Liver (tissue), 9 donors: ENCODE results near the gene ARSK. TPM values are rescaled to one million over a fixed set of nuclear protein-coding genes. Genes with fewer than 3 reads are reported as not detected.

Experiments used
- DNase-seq: peaks from one replicate; pipeline ENCODE4 v3.0.0-alpha.2; 2017; ENCODE audit warnings: low spot score
- H3K27ac ChIP-seq, 2 donors: one replicate each; pipeline ENCODE4 v1.7.0; 2013; ENCODE audit warnings: inconsistent platforms in 2 of 2, low read length in 2 of 2, control low read depth in 1 of 2, low read depth in 1 of 2, mild to moderate bottlenecking in 1 of 2
- H3K27me3 ChIP-seq, 4 donors: one replicate each; pipeline versions ENCODE4 v1.6.1 to v1.7.0; 2013; ENCODE audit warnings: low read length in 3 of 4, inconsistent platforms in 1 of 4, mild to moderate bottlenecking in 1 of 4, moderate library complexity in 1 of 4; ENCODE audit not compliant: control insufficient read depth in 4 of 4, insufficient read depth in 4 of 4
- H3K36me3 ChIP-seq, 4 donors: one replicate each; pipeline versions ENCODE4 v1.6.1 to v1.7.0; 2013; ENCODE audit warnings: low read length in 3 of 4, mild to moderate bottlenecking in 3 of 4, low read depth in 1 of 4, moderate library complexity in 1 of 4; ENCODE audit not compliant: control insufficient read depth in 4 of 4, insufficient read depth in 3 of 4
- H3K4me1 ChIP-seq, 4 donors: one replicate each; pipeline versions ENCODE4 v1.6.1 to v1.7.0; 2013; ENCODE audit warnings: low read length in 3 of 4, mild to moderate bottlenecking in 3 of 4, moderate library complexity in 1 of 4; ENCODE audit not compliant: control insufficient read depth in 4 of 4, insufficient read depth in 4 of 4
- H3K4me3 ChIP-seq, 3 donors: one replicate each; pipeline versions ENCODE4 v1.6.1 to v1.7.0; 2013; ENCODE audit warnings: low read length in 3 of 3, control low read depth in 1 of 3, low read depth in 1 of 3, mild to moderate bottlenecking in 1 of 3
- H3K9ac ChIP-seq, 2 donors: one replicate each; pipeline ENCODE4 v1.7.0; 2013; ENCODE audit warnings: low read length in 2 of 2, mild to moderate bottlenecking in 2 of 2, moderate library complexity in 2 of 2, control low read depth in 1 of 2, low read depth in 1 of 2
- H3K9me3 ChIP-seq, 4 donors: one replicate each; pipeline versions ENCODE4 v1.6.1 to v1.7.0; 2013; ENCODE audit warnings: low read length in 3 of 4; ENCODE audit not compliant: control insufficient read depth in 4 of 4
- EGR1 ChIP-seq, 2 donors: IDR thresholded peaks; 2 replicates each; pipeline ENCODE4 v1.6.1; 2016 to 2018; ENCODE audit warnings: antibody characterized with exemption in 2 of 2, low read depth in 2 of 2
- FOXA1 ChIP-seq: IDR thresholded peaks from 2 replicates; pipeline ENCODE4 v1.6.1; 2016; ENCODE audit warnings: antibody characterized with exemption
- FOXA2 ChIP-seq: IDR thresholded peaks from 2 replicates; pipeline ENCODE4 v1.6.1; 2016; ENCODE audit warnings: antibody characterized with exemption
- GABPA ChIP-seq, 2 donors: IDR thresholded peaks in 1 of 2; conservative IDR thresholded peaks in 1 of 2; 2 replicates each; pipeline ENCODE4 v1.6.1; 2016; ENCODE audit warnings: antibody characterized with exemption in 2 of 2, mild to moderate bottlenecking in 1 of 2, moderate library complexity in 1 of 2
- HNF4A ChIP-seq, 2 donors: conservative IDR thresholded peaks; 2 replicates each; pipeline ENCODE4 v1.6.1; 2016; ENCODE audit warnings: antibody characterized with exemption in 2 of 2, mild to moderate bottlenecking in 2 of 2
- JUND ChIP-seq, 2 donors: IDR thresholded peaks; 2 replicates each; pipeline ENCODE4 v1.6.1; 2016; ENCODE audit warnings: antibody characterized with exemption in 2 of 2
- NR2F2 ChIP-seq: IDR thresholded peaks from 2 replicates; pipeline ENCODE4 v1.6.1; 2016; ENCODE audit warnings: antibody characterized with exemption
- RAD21 ChIP-seq, 2 donors: IDR thresholded peaks; 2 replicates each; pipeline ENCODE4 v1.6.1; 2016; ENCODE audit warnings: antibody characterized with exemption in 2 of 2, mild to moderate bottlenecking in 2 of 2
- RXRA ChIP-seq, 2 donors: IDR thresholded peaks; 2 replicates each; pipeline ENCODE4 v1.6.1; 2017 to 2018; ENCODE audit warnings: antibody characterized with exemption in 2 of 2, mild to moderate bottlenecking in 1 of 2
- SP1 ChIP-seq: IDR thresholded peaks from 2 replicates; pipeline ENCODE4 v1.6.1; 2018; ENCODE audit warnings: antibody characterized with exemption, mild to moderate bottlenecking
- TAF1 ChIP-seq: conservative IDR thresholded peaks from 2 replicates; pipeline ENCODE4 v1.6.1; 2016; ENCODE audit warnings: antibody characterized with exemption, mild to moderate bottlenecking
- YY1 ChIP-seq: IDR thresholded peaks from 2 replicates; pipeline ENCODE4 v1.6.1; 2016; ENCODE audit warnings: antibody characterized with exemption, mild to moderate bottlenecking
- WGBS: extraction: QIAGEN DNeasy Blood & Tissue Kit; methylation state at CpG from one replicate; pipeline ENCODE4 v1.1.7; 2013; 5-methylcytosine and 5-hydroxymethylcytosine counted together
- polyA plus RNA-seq, 2 donors: library from polyadenylated mRNA; stranded (reverse) in 1 of 2; unstranded in 1 of 2; fragments of 200-250 nt in 1 of 2; fragments of >200 nt in 1 of 2; fragmentation: Nextera tagmentation in 1 of 2; extraction: Ambion mirVana in 1 of 2; gene quantifications; one replicate each; pipeline versions ENCODE4 v1.2.1 to v1.2.3, GENCODE V29; 2013 to 2015
- total RNA-seq, 2 donors: library from RNA; depleted of rRNA; stranded (reverse); fragments of >200 nt; gene quantifications; one replicate each; pipeline ENCODE4 v1.2.3, GENCODE V29; 2014
- TF ChIP-seq, protein P1 (sequence below): IDR thresholded peaks from 2 replicates; pipeline ENCODE4 v1.6.1; 2016; ENCODE audit warnings: antibody characterized with exemption
- TF ChIP-seq, protein P2 (sequence below): IDR thresholded peaks from 2 replicates; pipeline ENCODE4 v1.6.1; 2016; ENCODE audit warnings: antibody characterized with exemption, mild to moderate bottlenecking
- TF ChIP-seq, protein P3 (sequence below): IDR thresholded peaks from 2 replicates; pipeline ENCODE4 v1.6.1; 2016; ENCODE audit warnings: antibody characterized with exemption
- TF ChIP-seq, protein P4 (sequence below): IDR thresholded peaks from 2 replicates; pipeline ENCODE4 v1.6.1; 2016; ENCODE audit warnings: antibody characterized with exemption
- donor health status: healthy.
- donor health status: healthy.
- donor health status: healthy.
- donor health status: healthy.
- donor health status: healthy.

Gene ARSK
- total and polyA plus RNA-seq, 4 donors = 2.4 to 6.8 (median 3.3) TPM

DNA sequence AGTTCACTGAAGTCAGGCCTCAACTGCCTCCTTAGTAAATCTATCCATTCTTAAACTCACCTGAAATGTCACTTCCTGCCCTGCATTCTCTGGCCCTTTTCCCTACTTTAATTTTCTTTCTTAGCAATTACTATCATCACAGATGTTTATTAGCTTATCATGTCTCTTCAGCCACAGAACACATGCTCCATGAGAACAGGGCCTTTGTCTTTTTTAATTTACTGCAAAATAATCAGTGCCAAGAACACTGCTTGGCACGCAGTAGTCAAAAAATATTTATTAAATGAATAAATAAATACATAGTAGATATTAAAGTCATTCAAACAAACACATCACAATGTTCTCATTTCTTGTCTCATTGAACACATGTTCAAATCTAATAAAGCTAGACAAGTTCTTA, 46.4 kb upstream of the ARSK start:
- H3K4me1 ChIP-seq = peaks cover 2 to 7% (median 4%) of the 10 kb centered on the region in 4 donors
- H3K36me3 ChIP-seq = peaks cover 2 to 39% (median 25%) of the 10 kb centered on the region in 4 donors
- H3K27ac ChIP-seq = no peak overlapping the region
- no peak overlapping the region for H3K9ac ChIP-seq
- TF ChIP-seq GABPA (IDR thresholded peaks at IDR 0.05 in 1 of 2, conservative IDR thresholded peaks at IDR 0.05 in 1 of 2) (no peak), SP1 (no peak), FOXA2 (no peak), FOXA1 (no peak)
- TF ChIP-seq, protein P1, sequence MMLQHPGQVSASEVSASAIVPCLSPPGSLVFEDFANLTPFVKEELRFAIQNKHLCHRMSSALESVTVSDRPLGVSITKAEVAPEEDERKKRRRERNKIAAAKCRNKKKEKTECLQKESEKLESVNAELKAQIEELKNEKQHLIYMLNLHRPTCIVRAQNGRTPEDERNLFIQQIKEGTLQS = no peak
- TF ChIP-seq, protein P2, sequence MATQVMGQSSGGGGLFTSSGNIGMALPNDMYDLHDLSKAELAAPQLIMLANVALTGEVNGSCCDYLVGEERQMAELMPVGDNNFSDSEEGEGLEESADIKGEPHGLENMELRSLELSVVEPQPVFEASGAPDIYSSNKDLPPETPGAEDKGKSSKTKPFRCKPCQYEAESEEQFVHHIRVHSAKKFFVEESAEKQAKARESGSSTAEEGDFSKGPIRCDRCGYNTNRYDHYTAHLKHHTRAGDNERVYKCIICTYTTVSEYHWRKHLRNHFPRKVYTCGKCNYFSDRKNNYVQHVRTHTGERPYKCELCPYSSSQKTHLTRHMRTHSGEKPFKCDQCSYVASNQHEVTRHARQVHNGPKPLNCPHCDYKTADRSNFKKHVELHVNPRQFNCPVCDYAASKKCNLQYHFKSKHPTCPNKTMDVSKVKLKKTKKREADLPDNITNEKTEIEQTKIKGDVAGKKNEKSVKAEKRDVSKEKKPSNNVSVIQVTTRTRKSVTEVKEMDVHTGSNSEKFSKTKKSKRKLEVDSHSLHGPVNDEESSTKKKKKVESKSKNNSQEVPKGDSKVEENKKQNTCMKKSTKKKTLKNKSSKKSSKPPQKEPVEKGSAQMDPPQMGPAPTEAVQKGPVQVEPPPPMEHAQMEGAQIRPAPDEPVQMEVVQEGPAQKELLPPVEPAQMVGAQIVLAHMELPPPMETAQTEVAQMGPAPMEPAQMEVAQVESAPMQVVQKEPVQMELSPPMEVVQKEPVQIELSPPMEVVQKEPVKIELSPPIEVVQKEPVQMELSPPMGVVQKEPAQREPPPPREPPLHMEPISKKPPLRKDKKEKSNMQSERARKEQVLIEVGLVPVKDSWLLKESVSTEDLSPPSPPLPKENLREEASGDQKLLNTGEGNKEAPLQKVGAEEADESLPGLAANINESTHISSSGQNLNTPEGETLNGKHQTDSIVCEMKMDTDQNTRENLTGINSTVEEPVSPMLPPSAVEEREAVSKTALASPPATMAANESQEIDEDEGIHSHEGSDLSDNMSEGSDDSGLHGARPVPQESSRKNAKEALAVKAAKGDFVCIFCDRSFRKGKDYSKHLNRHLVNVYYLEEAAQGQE = no peak
- no peak overlapping the region for H3K4me3 ChIP-seq
- 83% methylated on average over 1 of the region's 1 CpG for WGBS
- H3K27me3 ChIP-seq = no peaks in the 10 kb centered on the region
- DNase-seq = no peak
- H3K9me3 ChIP-seq = no peaks in the 10 kb centered on the region

DNA sequence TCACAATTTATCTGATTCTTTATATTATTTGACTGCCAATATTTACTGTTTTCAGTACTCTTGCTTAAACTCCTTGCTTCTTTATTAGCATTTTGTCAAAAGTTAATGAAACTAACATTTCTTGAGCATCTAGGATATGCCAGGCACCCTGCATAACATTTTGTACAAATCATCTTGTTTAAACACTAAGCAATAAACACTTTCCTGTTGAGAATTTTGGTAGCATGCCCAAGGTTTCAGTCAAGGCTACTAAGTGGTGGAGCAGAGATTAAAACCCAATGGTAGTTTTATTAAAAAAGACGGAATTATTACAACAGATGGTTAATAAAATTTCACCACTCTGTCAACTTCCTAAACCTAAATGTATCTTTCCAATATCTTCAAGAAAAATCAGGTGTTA, 43.3 kb upstream of the ARSK start:
- 96% methylated on average over 1 of the region's 1 CpG for WGBS
- H3K36me3 ChIP-seq = peaks cover 5 to 48% (median 39%) of the 10 kb centered on the region in 4 donors
- no peaks in the 10 kb centered on the region for H3K9me3 ChIP-seq
- DNase-seq = no peak
- H3K9ac ChIP-seq = no peak overlapping the region
- no peaks in the 10 kb centered on the region for H3K27me3 ChIP-seq
- no peak overlapping the region for H3K27ac ChIP-seq
- TF ChIP-seq EGR1 (IDR thresholded peaks at IDR 0.05; ENCODE audit: low read depth in 2 of 2) = no peak
- no peak for TF ChIP-seq RAD21 (IDR thresholded peaks at IDR 0.05)
- TF ChIP-seq, protein P2 = no peak
- TF ChIP-seq FOXA1 = no peak
- no peak for TF ChIP-seq RXRA (IDR thresholded peaks at IDR 0.05)
- no peak for TF ChIP-seq GABPA (IDR thresholded peaks at IDR 0.05 in 1 of 2, conservative IDR thresholded peaks at IDR 0.05 in 1 of 2)
- TF ChIP-seq, protein P3, sequence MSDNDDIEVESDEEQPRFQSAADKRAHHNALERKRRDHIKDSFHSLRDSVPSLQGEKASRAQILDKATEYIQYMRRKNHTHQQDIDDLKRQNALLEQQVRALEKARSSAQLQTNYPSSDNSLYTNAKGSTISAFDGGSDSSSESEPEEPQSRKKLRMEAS = no peak
- TF ChIP-seq FOXA2 = no peak
- TF ChIP-seq NR2F2 = no peak
- no peak for TF ChIP-seq SP1
- TF ChIP-seq YY1 = no peak
- TF ChIP-seq TAF1 = no peak
- TF ChIP-seq, protein P4, sequence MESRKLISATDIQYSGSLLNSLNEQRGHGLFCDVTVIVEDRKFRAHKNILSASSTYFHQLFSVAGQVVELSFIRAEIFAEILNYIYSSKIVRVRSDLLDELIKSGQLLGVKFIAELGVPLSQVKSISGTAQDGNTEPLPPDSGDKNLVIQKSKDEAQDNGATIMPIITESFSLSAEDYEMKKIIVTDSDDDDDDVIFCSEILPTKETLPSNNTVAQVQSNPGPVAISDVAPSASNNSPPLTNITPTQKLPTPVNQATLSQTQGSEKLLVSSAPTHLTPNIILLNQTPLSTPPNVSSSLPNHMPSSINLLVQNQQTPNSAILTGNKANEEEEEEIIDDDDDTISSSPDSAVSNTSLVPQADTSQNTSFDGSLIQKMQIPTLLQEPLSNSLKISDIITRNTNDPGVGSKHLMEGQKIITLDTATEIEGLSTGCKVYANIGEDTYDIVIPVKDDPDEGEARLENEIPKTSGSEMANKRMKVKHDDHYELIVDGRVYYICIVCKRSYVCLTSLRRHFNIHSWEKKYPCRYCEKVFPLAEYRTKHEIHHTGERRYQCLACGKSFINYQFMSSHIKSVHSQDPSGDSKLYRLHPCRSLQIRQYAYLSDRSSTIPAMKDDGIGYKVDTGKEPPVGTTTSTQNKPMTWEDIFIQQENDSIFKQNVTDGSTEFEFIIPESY = no peak
- no peak for TF ChIP-seq HNF4A (conservative IDR thresholded peaks at IDR 0.05)
- TF ChIP-seq JUND (IDR thresholded peaks at IDR 0.05) = no peak
- peaks cover 2 to 7% (median 4%) of the 10 kb centered on the region in 4 donors for H3K4me1 ChIP-seq
- H3K4me3 ChIP-seq = no peak overlapping the region
